Type B pancreatic cell (in vitro differentiated cells): ENCODE results near the gene TMTC2. TPM values are rescaled to one million over a fixed set of nuclear protein-coding genes. Genes with fewer than 3 reads are reported as not detected.

ENCODE experiments used
- DNase-seq: peaks from one replicate; pipeline ENCODE4 v3.0.0; 2021; ENCODE audit warnings: mixed read lengths; ENCODE audit not compliant: unreplicated experiment; ENCODE audit errors: extremely low spot score
- H3K27ac Mint-ChIP-seq: 2 replicates; pipeline ENCODE4 v1.8.0; 2021; ENCODE audit warnings: mild to moderate bottlenecking, mixed read lengths
- H3K27me3 Mint-ChIP-seq: 2 replicates; pipeline ENCODE4 v1.8.0; 2021; ENCODE audit warnings: mixed read lengths
- H3K36me3 Mint-ChIP-seq: 2 replicates; pipeline ENCODE4 v1.8.0; 2021; ENCODE audit warnings: mixed read lengths
- H3K4me1 Mint-ChIP-seq: one replicate; pipeline ENCODE4 v1.8.0; 2021; ENCODE audit warnings: mixed read lengths; ENCODE audit not compliant: unreplicated experiment
- H3K4me3 Mint-ChIP-seq: 2 replicates; pipeline ENCODE4 v1.8.0; 2021; ENCODE audit warnings: mild to moderate bottlenecking, mixed read lengths
- H3K9me3 Mint-ChIP-seq: 2 replicates; pipeline ENCODE4 v1.8.0; 2021; ENCODE audit warnings: mixed read lengths
- CTCF ChIP-seq: fragments of 200-600 bp; sonication (generic); conservative IDR thresholded peaks from 2 replicates; pipeline ENCODE4 v1.5.0; 2021; ENCODE audit warnings: antibody characterized with exemption, mild to moderate bottlenecking
- total RNA-seq: library from RNA; stranded (reverse); gene quantifications from 2 replicates; pipeline ENCODE4 v1.2.1, GENCODE V29; 2021; ENCODE audit warnings: low replicate concordance

Gene TMTC2
- total RNA-seq, 1 donor from 2014 or later = 31.0 TPM

GRCh38 chr12:82690006-82690405 is 3.3 kb downstream of the TMTC2 start:
- Mint-ChIP-seq H3K4me1 (peaks cover 17% of the 10 kb centered on the region), H3K27me3 (no peaks in the 10 kb centered on the region), H3K9me3 (no peaks in the 10 kb centered on the region), H3K27ac (no peak overlapping the region), H3K4me3 (peak overlapping the region; percentile 75), H3K36me3 (peaks cover 11% of the 10 kb centered on the region)
- no peak for TF ChIP-seq CTCF
- no peak for DNase-seq

GRCh38 chr12:82691513-82691912 is 4.8 kb downstream of the TMTC2 start:
- no peaks in the 10 kb centered on the region for H3K9me3 Mint-ChIP-seq
- H3K27me3 Mint-ChIP-seq = no peaks in the 10 kb centered on the region

DNA sequence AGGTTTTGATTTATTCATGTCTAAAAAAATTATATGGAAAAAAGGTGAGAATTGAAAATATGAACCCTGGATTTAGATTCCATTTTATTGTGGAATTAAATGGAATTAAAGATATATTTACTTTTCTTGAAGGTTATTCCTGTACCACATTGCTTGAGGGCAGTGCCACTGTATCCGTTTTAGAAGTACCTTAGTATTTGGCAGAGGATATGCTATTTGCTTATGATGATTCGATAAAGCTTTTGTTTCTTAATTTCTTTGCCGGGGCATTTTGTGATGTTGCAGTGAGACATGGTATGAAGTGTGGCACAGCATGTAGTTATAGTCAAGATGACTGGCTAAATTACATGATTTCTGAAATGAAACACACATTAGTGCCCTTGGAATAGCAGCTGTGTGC is 7.6 kb downstream of the TMTC2 start:
- no peak overlapping the region for H3K4me3 Mint-ChIP-seq
- DNase-seq = no peak
- H3K9me3 Mint-ChIP-seq = no peaks in the 10 kb centered on the region
- no peak overlapping the region for H3K27ac Mint-ChIP-seq
- TF ChIP-seq CTCF = no peak
- H3K36me3 Mint-ChIP-seq = peaks cover 18% of the 10 kb centered on the region
- H3K27me3 Mint-ChIP-seq = no peaks in the 10 kb centered on the region
- H3K4me1 Mint-ChIP-seq = peaks cover 9% of the 10 kb centered on the region

More at GRCh38 chr12:82691513-82691912, 4.8 kb downstream of the TMTC2 start:
- Mint-ChIP-seq H3K4me1 (peaks cover 17% of the 10 kb centered on the region), H3K36me3 (peaks cover 18% of the 10 kb centered on the region), H3K4me3 (peak overlapping the region; percentile 61), H3K27ac (no peak overlapping the region)
- DNase-seq = no peak
- no peak for TF ChIP-seq CTCF

DNA sequence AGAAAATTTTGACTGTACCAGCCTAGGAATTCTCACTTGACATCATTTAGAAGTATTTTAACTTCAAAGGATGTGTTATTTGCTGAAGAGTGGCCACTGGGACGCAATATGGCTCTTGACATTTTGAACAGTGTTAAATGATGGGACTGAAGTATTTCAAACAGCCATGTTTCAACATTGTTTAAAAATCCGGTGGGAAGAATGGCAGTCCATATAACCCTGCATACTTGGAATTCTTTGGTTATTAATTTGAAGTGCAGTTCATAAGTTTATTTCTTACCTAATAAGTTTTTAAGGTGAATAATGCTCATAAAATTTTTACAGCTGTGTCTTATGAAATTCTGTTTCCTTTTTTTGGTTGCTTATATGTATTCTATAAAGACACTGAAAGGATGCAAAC is 8.3 kb downstream of the TMTC2 start:
- Mint-ChIP-seq H3K27me3 (no peaks in the 10 kb centered on the region), H3K4me3 (no peak overlapping the region), H3K4me1 (peaks cover 7% of the 10 kb centered on the region), H3K27ac (no peak overlapping the region), H3K9me3 (no peaks in the 10 kb centered on the region), H3K36me3 (peaks cover 18% of the 10 kb centered on the region)
- TF ChIP-seq CTCF = no peak
- DNase-seq = no peak

DNA sequence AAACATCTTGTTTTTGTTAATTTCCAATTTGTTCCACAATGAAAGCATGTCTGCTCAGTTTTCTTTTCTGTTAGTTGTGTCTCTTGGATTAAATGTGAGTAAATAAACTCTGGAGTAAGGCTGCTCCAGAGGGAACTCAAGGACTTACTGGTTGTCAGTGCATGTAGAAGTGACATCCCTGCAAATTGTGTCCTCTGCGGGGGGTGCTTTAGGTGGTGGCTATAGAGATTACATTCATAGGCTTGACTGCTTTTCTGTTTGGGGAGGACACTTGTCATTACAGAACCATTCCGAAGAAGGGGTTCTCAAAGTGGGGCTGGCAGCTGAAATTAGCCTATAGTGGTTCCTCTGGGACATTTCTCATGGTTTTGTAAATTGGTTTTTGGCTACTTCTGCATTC is 8.8 kb downstream of the TMTC2 start:
- no peaks in the 10 kb centered on the region for H3K27me3 Mint-ChIP-seq
- DNase-seq = no peak
- peaks cover 19% of the 10 kb centered on the region for H3K36me3 Mint-ChIP-seq
- H3K27ac Mint-ChIP-seq = no peak overlapping the region
- H3K4me3 Mint-ChIP-seq = no peak overlapping the region
- no peaks in the 10 kb centered on the region for H3K9me3 Mint-ChIP-seq
- no peak for TF ChIP-seq CTCF
- H3K4me1 Mint-ChIP-seq = peaks cover 4% of the 10 kb centered on the region

GRCh38 chr12:82696543-82696942 is 9.8 kb downstream of the TMTC2 start:
- no peak for TF ChIP-seq CTCF
- Mint-ChIP-seq H3K27me3 (no peaks in the 10 kb centered on the region), H3K4me3 (no peak overlapping the region)

More at GRCh38 chr12:82696543-82696942, 9.8 kb downstream of the TMTC2 start:
- H3K9me3 Mint-ChIP-seq = no peaks in the 10 kb centered on the region
- no peak for DNase-seq
- peaks cover 4% of the 10 kb centered on the region for H3K4me1 Mint-ChIP-seq
- peaks cover 26% of the 10 kb centered on the region for H3K36me3 Mint-ChIP-seq
- no peak overlapping the region for H3K27ac Mint-ChIP-seq
